ENCODE data around the gene MINDY3.

DNA sequence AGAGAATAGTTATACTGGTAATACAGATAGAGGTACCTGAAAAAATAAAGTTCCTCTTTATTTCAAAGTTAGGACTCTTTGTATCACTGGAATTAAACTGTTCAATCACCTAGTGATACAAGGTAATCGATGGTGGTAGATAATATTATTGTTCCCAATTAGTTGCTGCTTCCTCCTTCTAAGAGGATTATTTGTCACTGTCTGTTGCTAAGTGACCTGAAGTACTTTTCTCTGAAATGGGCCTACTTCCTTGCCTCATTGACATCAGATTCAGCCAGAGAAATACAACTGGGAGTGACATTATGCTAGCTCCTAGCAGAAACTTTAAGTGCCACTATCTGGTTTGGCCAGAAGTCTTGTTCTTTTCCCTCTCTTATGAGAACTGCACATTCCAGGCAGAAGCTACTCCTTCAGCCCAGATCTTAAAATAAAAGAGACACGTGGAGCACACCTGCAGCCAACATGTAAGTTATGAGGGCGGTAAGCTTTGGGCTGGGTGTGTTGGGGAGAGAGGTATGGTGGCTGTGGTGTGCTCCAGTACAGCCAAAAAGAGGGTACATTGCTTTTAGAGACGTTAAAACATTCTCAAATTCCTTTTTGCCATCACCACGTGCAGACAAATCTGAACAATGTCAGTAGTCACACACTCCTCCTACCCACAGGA is 54.8 kb downstream of the MINDY3 start:
- TF ChIP-seq, protein P1, sequence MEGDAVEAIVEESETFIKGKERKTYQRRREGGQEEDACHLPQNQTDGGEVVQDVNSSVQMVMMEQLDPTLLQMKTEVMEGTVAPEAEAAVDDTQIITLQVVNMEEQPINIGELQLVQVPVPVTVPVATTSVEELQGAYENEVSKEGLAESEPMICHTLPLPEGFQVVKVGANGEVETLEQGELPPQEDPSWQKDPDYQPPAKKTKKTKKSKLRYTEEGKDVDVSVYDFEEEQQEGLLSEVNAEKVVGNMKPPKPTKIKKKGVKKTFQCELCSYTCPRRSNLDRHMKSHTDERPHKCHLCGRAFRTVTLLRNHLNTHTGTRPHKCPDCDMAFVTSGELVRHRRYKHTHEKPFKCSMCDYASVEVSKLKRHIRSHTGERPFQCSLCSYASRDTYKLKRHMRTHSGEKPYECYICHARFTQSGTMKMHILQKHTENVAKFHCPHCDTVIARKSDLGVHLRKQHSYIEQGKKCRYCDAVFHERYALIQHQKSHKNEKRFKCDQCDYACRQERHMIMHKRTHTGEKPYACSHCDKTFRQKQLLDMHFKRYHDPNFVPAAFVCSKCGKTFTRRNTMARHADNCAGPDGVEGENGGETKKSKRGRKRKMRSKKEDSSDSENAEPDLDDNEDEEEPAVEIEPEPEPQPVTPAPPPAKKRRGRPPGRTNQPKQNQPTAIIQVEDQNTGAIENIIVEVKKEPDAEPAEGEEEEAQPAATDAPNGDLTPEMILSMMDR (IDR thresholded peaks at IDR 0.05) = no peak
- TF ChIP-seq EZH2 (IDR thresholded peaks at IDR 0.05; ENCODE audit: borderline replicate concordance, insufficient read depth, low read depth, low read length, poor library complexity, severe bottlenecking) = no peak
